NCI-H446 treated with DMSO at 0.1 percent for 48 hours (cell line): Measurements from ENCODE around the gene GPR83.
"Not testable (repeated sequence)": the region's sequence is repeated elsewhere in the genome, so short reads cannot be mapped to it uniquely, and the experiment has no call there.

ENCODE experiments used
- DNase-seq: peaks from one replicate; lab custom pipeline; 2025; lab: John Stamatoyannopoulos, UW

GPR83 gene

DNA sequence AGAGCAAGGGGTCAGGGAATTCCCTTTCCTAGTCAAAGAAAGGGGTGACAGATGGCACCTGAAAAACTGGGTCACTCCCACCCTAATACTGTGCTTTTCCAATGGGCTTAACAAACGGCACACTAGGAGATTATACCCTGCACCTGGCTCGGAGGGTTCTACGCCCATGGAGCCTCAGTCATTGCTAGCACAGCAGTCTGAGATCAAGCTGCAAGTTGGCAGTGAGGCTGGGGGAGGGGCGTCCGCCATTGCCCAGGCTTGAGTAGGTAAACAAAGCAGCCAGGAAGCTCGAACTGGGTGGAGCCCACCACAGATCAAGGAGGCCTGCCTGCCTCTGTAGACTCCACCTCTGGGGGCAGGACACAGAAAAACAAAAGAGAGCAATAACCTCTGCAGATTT, 30.6 kb downstream of the GPR83 start:
- DNase-seq, result not testable (repeated sequence)

DNA sequence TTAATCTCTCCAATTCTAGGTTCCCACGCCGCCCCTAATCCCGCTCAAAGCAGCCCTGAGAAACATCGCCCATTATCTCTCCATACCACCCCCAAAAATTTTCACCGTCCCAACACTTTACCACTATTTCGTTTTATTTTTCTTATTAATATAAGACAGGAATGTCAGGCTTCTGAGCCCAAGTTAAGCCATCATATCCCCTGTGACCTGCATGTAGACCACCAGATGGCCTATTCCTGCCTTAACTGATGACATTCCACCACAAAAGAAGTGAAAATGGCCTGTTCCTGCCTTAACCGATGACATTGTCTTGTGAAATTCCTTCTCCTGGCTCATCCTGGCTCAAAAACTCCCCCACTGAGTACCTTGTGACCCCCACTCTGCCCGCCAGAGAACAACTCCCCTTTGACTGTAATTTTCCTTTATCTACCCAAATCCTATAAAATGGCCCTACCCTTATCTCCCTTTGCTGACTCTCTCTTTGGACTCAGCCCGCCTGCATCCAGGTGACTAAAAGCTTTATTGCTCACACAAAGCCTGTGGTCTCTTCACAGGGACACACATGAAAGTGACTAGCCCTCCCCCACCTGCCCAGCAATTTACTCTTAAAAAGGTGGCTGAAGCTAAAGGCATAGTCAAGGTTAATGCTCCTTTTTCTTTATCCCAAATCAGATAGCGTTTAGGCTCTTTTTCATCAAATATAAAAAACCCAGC, 50.2 kb downstream of the GPR83 start:
- DNase-seq, result not testable (repeated sequence)

DNA sequence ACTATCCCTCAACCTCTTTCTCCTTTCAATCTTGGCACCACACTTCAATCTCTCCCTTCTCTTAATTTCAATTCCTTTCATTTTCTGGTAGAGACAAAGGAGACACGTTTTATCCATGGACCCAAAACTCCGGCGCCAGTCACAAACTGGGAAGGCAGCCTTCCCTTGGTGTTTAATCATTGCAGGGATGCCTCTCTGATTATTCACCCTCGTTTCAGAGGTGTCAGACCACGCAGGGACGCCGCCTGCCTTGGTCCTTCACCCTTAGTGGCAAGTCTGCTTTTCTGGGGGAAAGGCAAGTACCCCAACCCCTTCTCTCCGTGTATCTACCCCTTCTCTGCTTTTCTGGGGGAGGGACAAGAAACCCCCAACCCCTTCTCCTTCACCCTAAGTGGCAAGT, 54.9 kb downstream of the GPR83 start:
- DNase-seq, result not testable (repeated sequence)

DNA sequence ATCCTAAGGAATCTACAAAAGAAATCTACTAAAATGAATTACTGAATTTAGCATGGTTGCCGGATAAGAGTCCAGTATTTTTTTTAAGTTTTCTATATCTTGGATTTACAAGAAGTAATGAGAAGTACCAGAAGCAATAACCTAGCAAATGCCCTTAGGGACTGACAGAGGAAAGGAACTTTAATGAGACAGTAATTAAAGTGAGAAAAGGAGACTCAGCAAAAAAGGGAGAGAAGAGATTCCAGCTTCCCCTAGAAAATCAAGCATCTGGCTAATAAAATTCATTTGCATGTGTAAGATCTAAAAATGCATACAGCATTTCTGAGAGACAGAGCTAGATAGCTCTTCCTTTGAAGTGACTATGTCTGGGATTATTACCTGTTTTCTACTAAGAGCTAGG, 57.7 kb downstream of the GPR83 start:
- no peak for DNase-seq

DNA sequence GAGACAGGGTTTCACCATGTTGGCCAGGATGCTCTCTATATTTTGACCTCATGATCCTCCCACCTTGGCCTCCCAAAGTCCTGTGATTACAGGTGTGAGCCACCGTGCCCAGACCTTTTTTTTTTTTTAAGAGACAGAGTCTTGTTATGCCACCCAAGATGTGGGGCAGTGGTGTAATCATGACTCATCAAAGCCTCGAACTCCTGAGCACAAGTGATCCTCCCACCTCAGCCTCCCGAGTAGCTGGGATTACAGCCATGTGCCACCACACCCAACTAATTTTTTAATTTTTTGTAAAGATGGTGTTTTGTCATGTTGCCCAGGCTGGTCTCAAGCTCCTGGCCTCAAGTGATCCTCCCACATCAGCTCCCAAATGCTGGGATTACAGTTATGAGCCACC, 59.0 kb downstream of the GPR83 start:
- no peak for DNase-seq

DNA sequence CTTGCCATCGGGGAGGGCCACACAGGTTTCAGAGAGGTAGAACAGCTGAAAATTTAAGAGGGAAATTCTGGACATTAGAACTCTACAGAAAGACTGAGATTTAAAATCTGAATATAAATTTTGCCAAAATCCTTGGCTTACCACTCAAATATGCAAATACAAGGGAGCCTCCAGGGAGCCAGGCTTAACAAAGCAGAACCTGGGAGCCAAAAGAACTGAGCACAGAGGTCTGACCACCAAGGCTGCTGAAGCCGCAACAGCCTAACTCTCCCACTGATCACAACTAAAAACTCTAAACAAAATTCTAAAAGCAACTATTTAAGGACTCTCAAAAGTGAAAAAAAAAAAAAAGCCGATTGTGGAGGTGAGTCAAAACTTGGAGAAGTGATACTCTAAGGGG, 62.6 kb downstream of the GPR83 start:
- DNase-seq, result no peak

DNA sequence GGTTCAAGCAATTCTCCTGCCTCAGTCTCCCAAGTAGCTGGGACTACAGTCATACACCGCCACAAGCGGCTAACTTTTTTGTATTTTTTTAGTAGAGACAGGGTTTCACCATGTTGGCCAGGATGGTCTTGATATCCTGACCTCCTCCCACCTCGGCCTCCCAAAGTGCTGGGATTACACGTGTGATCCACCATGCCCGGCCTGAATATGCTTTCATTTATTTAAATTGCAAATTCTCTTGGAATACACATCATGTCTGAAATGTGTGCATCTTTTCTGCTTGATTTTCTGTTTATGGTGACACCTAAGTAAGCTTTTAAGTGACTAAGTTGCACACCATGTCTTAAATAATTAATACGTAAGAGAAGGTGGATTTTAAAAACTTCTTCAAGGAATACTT, 65.2 kb downstream of the GPR83 start:
- no peak for DNase-seq

DNA sequence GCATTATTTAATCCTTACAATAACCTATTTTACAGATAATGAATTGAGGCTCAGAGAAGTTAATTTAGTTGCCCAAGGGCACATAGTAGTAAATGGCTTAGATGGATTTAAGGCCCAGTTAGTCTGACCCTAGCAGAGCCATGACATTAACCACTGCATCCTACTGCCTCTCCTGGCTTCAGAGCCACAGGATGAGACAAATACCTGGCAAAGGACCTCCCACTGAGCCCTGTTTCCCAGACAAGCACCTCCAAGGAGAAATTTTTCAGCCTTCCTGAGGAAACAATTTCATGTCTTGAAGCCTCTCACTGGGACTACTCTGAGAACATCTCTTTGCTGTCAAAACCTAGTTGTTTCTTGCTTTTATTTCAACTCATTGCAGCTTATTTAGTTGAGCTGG, 68.4 kb downstream of the GPR83 start:
- DNase-seq, result no peak

DNA sequence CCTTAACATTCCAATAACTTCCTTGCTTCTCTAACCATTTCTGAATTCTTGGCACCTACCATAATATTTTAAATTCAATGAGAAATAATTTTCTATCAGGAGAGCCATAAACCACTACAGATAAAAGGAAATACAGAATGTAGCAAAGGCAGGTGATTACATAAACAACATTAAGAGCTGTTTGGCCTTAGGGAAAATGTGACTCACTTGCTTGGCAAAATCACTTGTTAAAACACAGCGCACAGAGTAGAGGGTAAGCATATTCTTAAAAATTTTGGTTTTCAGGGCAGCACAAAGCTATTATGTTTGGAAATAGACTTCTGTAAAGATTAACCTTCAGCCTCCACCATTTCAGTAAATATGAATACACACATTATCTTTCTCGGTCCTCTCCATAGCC, 70.4 kb downstream of the GPR83 start:
- DNase-seq, result no peak

DNA sequence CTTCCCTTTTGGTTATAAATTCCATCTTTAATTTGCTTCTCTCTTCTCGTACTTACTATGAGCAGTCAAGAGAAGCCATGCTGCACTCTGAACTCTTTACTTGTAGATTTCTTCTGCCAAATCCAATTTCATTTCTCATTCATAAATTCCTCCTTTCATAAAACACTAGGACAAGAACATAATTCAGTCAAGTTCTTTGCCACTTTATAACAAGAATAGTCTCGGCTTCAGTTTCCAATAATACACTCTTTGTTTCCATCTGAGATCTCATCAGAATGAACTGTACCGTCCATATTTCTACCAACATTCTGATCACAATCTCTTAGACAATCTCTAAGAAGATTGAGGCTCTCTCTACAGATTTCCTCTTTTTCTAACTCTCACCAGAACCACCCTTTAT, 71.7 kb downstream of the GPR83 start:
- no peak for DNase-seq

DNA sequence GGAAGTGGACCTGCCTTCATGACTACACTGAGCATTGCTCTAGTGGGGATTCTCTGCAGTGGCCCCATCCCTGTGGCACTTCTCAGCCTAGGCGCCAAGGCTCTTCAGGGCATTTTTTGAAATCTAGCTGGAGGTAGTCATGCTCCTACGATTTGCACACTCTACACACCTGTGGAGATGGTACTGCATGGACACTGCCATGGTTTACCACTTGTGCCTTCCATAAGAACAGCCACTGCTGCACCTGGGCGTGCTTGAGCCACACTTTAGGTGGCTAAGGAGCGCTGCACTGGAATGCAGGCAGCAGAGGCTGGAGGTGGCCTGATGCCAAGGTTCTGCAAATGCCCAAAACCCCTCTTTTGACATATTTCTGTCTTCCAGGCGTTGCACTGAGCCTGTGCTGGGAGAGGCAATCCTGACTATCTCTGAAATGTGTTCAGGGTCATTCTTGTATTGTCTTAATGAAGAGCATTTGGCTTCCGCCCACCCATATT, 72.6 kb downstream of the GPR83 start:
- DNase-seq, result no peak
